K562 (cell line): ENCODE results near the gene C3orf70. TPM values are rescaled to one million over a fixed set of nuclear protein-coding genes. Genes with fewer than 3 reads are reported as not detected.

Source experiments
- ATAC-seq: fragments of 200-7000 bp; cut with Tn5 transposase; 3 replicates; pipeline ENCODE4 v1.9.1; 2020; ENCODE audit warnings: moderate library complexity
- BruUV-seq: library from RNA; stranded (reverse); fragments of 400-500 nt; replicated peaks from 2 replicates; lab custom pipeline; 2021; lab: Mats Ljungman, UMichigan
- CTCF ChIA-PET: fragments of 300-600 bp; formaldehyde crosslinking; extraction: SDS; loops from one replicate; lab custom pipeline; 2021; ENCODE audit warnings: low intra/inter-chr PET ratio; lab: Yijun Ruan, JAX
- POLR2A ChIA-PET: fragments of 300-600, 350-650 bp; sonication (Branson Sonifier 250); formaldehyde crosslinking; extraction: SDS; loops from one replicate; lab custom pipeline; 2021; ENCODE audit warnings: antibody characterized with exemption, inconsistent platforms; lab: Yijun Ruan, JAX
- DNase-seq, 4 experiments: peaks; one replicate each; pipeline versions ENCODE4 v3.0.0 to v3.0.0-alpha.2; 2011 to 2018; ENCODE audit warnings: low spot score in 3 of 4, mixed read lengths in 3 of 4; ENCODE audit errors: extremely low read depth in 1 of 4
- FAIRE-seq: peaks from 2 replicates; lab custom pipeline; 2011; peaks lifted over from hg19 to GRCh38; lab: Jason Lieb, UNC
- H2AFZ ChIP-seq: 2 replicates; pipeline ENCODE4 v1.6.0; 2011; ENCODE audit warnings: low read depth, low read length, control low read depth, inconsistent platforms
- H3K27ac ChIP-seq: fragments of 200-600 bp; 3 replicates; pipeline ENCODE4 v1.8.0; 2011; ENCODE audit warnings: low read depth, mild to moderate bottlenecking, control low read depth, inconsistent platforms, low read length, moderate library complexity, mixed read lengths; ENCODE audit errors: extremely low read depth
- H3K27me3 ChIP-seq, 2 experiments: fragments of 300-600 bp in 1 of 2; 2 replicates in 1 of 2; 3 replicates in 1 of 2; pipeline versions ENCODE4 v1.6.0 to v1.8.0; 2011; ENCODE audit warnings: inconsistent platforms in 2 of 2, low read length in 2 of 2, mild to moderate bottlenecking in 1 of 2, mixed read lengths in 1 of 2, moderate library complexity in 1 of 2; ENCODE audit not compliant: control insufficient read depth in 2 of 2, insufficient read depth in 2 of 2
- H3K36me3 ChIP-seq: fragments of 300-600 bp; 3 replicates; pipeline ENCODE4 v1.8.0; 2011; ENCODE audit warnings: mild to moderate bottlenecking, low read length, inconsistent platforms; ENCODE audit not compliant: control insufficient read depth, insufficient read depth
- H3K4me1 ChIP-seq, 2 experiments: fragments of 200-600 bp in 1 of 2; replicated peaks in 1 of 2; 2 replicates in 1 of 2; 3 replicates in 1 of 2; pipeline versions ENCODE4 v1.5.1 to v1.8.0; 2011; ENCODE audit warnings: inconsistent platforms in 2 of 2, low read length in 2 of 2, mild to moderate bottlenecking in 1 of 2, mixed read lengths in 1 of 2, moderate library complexity in 1 of 2; ENCODE audit not compliant: control insufficient read depth in 2 of 2, insufficient read depth in 2 of 2
- H3K4me2 ChIP-seq: 2 replicates; pipeline ENCODE4 v1.6.1; 2011; ENCODE audit warnings: low read length, control low read depth, inconsistent platforms, mixed read lengths; ENCODE audit not compliant: insufficient read depth
- H3K4me3 ChIP-seq: fragments of 200-600 bp; sonication (generic), shearing (Covaris generic); 2 replicates; pipeline ENCODE4 v1.5.1; 2016; ENCODE audit warnings: control low read depth, inconsistent platforms
- H3K79me2 ChIP-seq: fragments of 200-600 bp; 3 replicates; pipeline ENCODE4 v1.8.0; 2011; ENCODE audit warnings: low read length, inconsistent platforms; ENCODE audit not compliant: control insufficient read depth, insufficient read depth
- H3K9ac ChIP-seq, 2 experiments: 2 replicates each; pipeline versions ENCODE4 v1.6.0 to v1.6.1; 2011; ENCODE audit warnings: low read depth in 2 of 2, low read length in 2 of 2, control low read depth in 1 of 2, inconsistent platforms in 1 of 2, mild to moderate bottlenecking in 1 of 2, mixed read lengths in 1 of 2; ENCODE audit not compliant: insufficient read depth in 1 of 2
- H3K9me1 ChIP-seq: one replicate; pipeline ENCODE4 v1.6.0; 2011; ENCODE audit warnings: inconsistent platforms, mild to moderate bottlenecking, low read length, moderate library complexity; ENCODE audit not compliant: control insufficient read depth, insufficient read depth
- H3K9me3 ChIP-seq: replicated peaks from 2 replicates; pipeline ENCODE4 v1.5.1; 2011; ENCODE audit warnings: low read depth, low read length, inconsistent platforms; ENCODE audit not compliant: control insufficient read depth, insufficient read depth
- H4K20me1 ChIP-seq: replicated peaks from 2 replicates; pipeline ENCODE4 v1.6.1; 2011; ENCODE audit warnings: low read length, inconsistent platforms, mixed read lengths; ENCODE audit not compliant: control insufficient read depth, insufficient read depth
- ATF7 ChIP-seq: fragments of 450-650 bp; IDR thresholded peaks from 2 replicates; pipeline ENCODE4 v1.7.1; 2014; ENCODE audit warnings: mild to moderate bottlenecking, moderate library complexity
- HOXB6 ChIP-seq: fragments of 250-450 bp; sonication (Bioruptor Pico); IDR thresholded peaks from 2 replicates; pipeline ENCODE4 v1.5.1; 2022; ENCODE audit warnings: mild to moderate bottlenecking, borderline replicate concordance
- IFI16 ChIP-seq: fragments of 250-450 bp; sonication (Bioruptor Pico); IDR thresholded peaks from 2 replicates; pipeline ENCODE4 v2.1.2; 2022; ENCODE audit warnings: mild to moderate bottlenecking, inconsistent platforms
- MCM2 ChIP-seq: fragments of 450-650 bp; IDR thresholded peaks from 2 replicates; pipeline ENCODE4 v1.6.1; 2017; ENCODE audit warnings: low read depth, mild to moderate bottlenecking
- MXD1 ChIP-seq: fragments of 250-450 bp; sonication (Bioruptor Pico); IDR thresholded peaks from 2 replicates; pipeline ENCODE4 v1.8.0; 2021; ENCODE audit warnings: borderline replicate concordance, mild to moderate bottlenecking, moderate library complexity; ENCODE audit not compliant: poor library complexity, severe bottlenecking
- PHF20 ChIP-seq: fragments of 450-650 bp; IDR thresholded peaks from 2 replicates; pipeline ENCODE4 v1.6.1; 2018; ENCODE audit not compliant: partially characterized antibody
- STAT6 ChIP-seq: sonication (generic); formaldehyde crosslinking; IDR thresholded peaks from 2 replicates; pipeline ENCODE4 v1.8.1; 2023; ENCODE audit warnings: mild to moderate bottlenecking, missing genetic modification reagents
- ZNF408 ChIP-seq: fragments of 250-450 bp; sonication (Bioruptor Pico); IDR thresholded peaks from 2 replicates; pipeline ENCODE4 v1.4.0; 2020; ENCODE audit warnings: low read depth, mild to moderate bottlenecking, moderate library complexity
- WGBS: fragments of 100-300 bp; shearing (Covaris generic); methylation state at CpG from one replicate; pipeline ENCODE4 v1.1.6; 2016; ENCODE audit warnings: low coverage, mixed read lengths; ENCODE audit not compliant: insufficient coverage; ENCODE audit errors: missing lambda C conversion rate; 5-methylcytosine and 5-hydroxymethylcytosine counted together
- in situ Hi-C: fragments of 300-500 bp; cut with MboI; formaldehyde crosslinking; loops from 4 replicates; pipeline ENCODE4 v1.15.0; 2018; ENCODE audit warnings: inconsistent platforms, mixed read lengths
- intact Hi-C: fragments of 100-400 bp; cut with micrococcal nuclease; formaldehyde crosslinking; loops from 2 replicates; pipeline ENCODE4 v1.14.2; 2022
- polyA plus RNA-seq, 8 experiments: library from polyadenylated mRNA; depleted of rRNA in 4 of 8; stranded (reverse) in 5 of 8; unstranded in 3 of 8; fragments of >200 nt; fragmentation: Nextera tagmentation in 2 of 8; fragmentation: Illumina TruSeq in 1 of 8; extraction: Ambion mirVana in 2 of 8; extraction: Trizol in 1 of 8; gene quantifications; 2 replicates each; pipeline versions ENCODE4 v1.2.1 to v1.2.3, GENCODE V29; 2011 to 2014; ENCODE audit warnings: inconsistent platforms in 1 of 8, missing spikeins in 1 of 8
- total RNA-seq, 7 experiments: library from RNA; depleted of rRNA in 6 of 7; stranded (reverse); fragments of >200 nt in 6 of 7; fragmentation: Illumina TruSeq in 2 of 7; extraction: Trizol in 2 of 7; gene quantifications; 2 replicates each; pipeline versions ENCODE4 v1.2.1 to v1.2.3, GENCODE V29; 2011 to 2021; ENCODE audit warnings: low replicate concordance in 1 of 7
- TF ChIP-seq, protein P1 (sequence below), 2 experiments: fragments of 450-650 bp in 1 of 2; sonication (generic) in 1 of 2; formaldehyde crosslinking in 1 of 2; IDR thresholded peaks in 1 of 2; conservative IDR thresholded peaks in 1 of 2; 2 replicates each; pipeline versions ENCODE4 v1.6.1 to v1.8.1; 2016 to 2023; ENCODE audit warnings: mild to moderate bottlenecking in 2 of 2, moderate library complexity in 2 of 2, inconsistent platforms in 1 of 2, missing genetic modification reagents in 1 of 2

C3orf70 gene
- total and polyA plus RNA-seq, 9 of the 15 experiments (the other 6 are each of a cell fraction or from before 2014, with no cell fraction given) = 0.01 to 0.04 (median 0.03) TPM; not detected in 6

DNA sequence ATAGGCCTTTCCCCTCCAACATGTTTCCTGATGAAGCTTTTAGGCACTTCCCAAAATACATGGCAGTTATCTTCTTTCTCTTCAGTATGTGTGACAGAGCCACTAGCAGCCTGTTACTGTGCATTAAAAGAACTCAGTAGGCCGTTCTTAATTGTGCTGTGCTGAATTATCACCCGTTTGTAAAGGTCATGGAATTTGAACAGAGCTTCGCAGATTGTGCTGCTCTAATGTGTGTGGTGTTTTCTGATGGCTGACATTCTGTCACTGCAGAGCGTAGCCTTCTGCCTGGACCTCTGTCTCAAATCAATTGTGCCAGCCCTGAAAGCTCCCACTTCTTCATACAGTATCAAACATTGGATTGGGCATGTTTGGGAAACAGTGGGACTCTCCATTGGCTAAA lies 111.3 kb downstream of the C3orf70 start:
- Histone ChIP-seq H2AFZ (no peak overlapping the region), H4K20me1 (no peaks in the 10 kb centered on the region), H3K79me2 (no peaks in the 10 kb centered on the region), H3K4me1 (no peaks in the 10 kb centered on the region), H3K4me3 (no peak overlapping the region), H3K27me3 (no peaks in the 10 kb centered on the region), H3K9me3 (no peaks in the 10 kb centered on the region), H3K9me1 (no peaks in the 10 kb centered on the region), H3K36me3 (no peaks in the 10 kb centered on the region), H3K9ac (no peak overlapping the region), H3K27ac (no peak overlapping the region), H3K4me2 (no peak overlapping the region)
- CTCF ChIA-PET = no interaction called here
- no peak for DNase-seq
- no peak for TF ChIP-seq MCM2
- no peak for TF ChIP-seq PHF20
- TF ChIP-seq IFI16 (CRISPR knock-in tag) = no peak
- no peak for TF ChIP-seq MXD1
- no peak for TF ChIP-seq ZNF408
- FAIRE-seq = no peak
- POLR2A ChIA-PET = no interaction called here
- no peak for ATAC-seq
- in situ Hi-C loops = no loop called here
- intact Hi-C loops = no loop called here
- whole genome bisulfite sequencing = 62% methylated on average over 4 of the region's 4 CpGs
- no TSS peak for BruUV-seq

GRCh38 chr3:185040425-185040824 lies 112.4 kb downstream of the C3orf70 start:
- Histone ChIP-seq H3K27ac (no peak overlapping the region), H3K79me2 (no peaks in the 10 kb centered on the region), H3K9me1 (no peaks in the 10 kb centered on the region), H3K36me3 (no peaks in the 10 kb centered on the region), H3K4me3 (no peak overlapping the region), H3K9me3 (no peaks in the 10 kb centered on the region), H3K9ac (no peak overlapping the region), H3K4me2 (no peak overlapping the region), H2AFZ (no peak overlapping the region), H4K20me1 (no peaks in the 10 kb centered on the region), H3K27me3 (no peaks in the 10 kb centered on the region), H3K4me1 (no peaks in the 10 kb centered on the region)
- CTCF ChIA-PET = no interaction called here
- DNase-seq (no peak), ATAC-seq (no peak), FAIRE-seq (no peak)
- POLR2A ChIA-PET = no interaction called here
- 72% methylated on average over 1 of the region's 1 CpG for WGBS
- no TSS peak for BruUV-seq
- in situ Hi-C loops = no loop called here
- intact Hi-C loops = no loop called here
- TF ChIP-seq, protein P1, sequence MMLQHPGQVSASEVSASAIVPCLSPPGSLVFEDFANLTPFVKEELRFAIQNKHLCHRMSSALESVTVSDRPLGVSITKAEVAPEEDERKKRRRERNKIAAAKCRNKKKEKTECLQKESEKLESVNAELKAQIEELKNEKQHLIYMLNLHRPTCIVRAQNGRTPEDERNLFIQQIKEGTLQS (IDR thresholded peaks at IDR 0.05) = peak; percentile 66
- TF ChIP-seq, protein P1 (CRISPR knock-in tag; conservative IDR thresholded peaks at IDR 0.05) = no peak
- TF ChIP-seq ATF7 = peak; percentile 32; the same call in 1 of the 2 replicates
- no peak for TF ChIP-seq HOXB6 (CRISPR knock-in tag)
- TF ChIP-seq STAT6 = no peak
